H9 (cell line): Measurements from ENCODE around the gene SELPLG. TPM values are rescaled to one million over a fixed set of nuclear protein-coding genes. Genes with fewer than 3 reads are reported as not detected.

ENCODE experiments used
- DNase-seq: peaks from one replicate; pipeline ENCODE4 v3.0.0-alpha.2; 2017
- H2AFZ ChIP-seq: one replicate; pipeline ENCODE4 v1.6.1; 2013; ENCODE audit warnings: mild to moderate bottlenecking, low read length, control low read depth, moderate library complexity
- H2AK5ac ChIP-seq: 2 replicates; pipeline ENCODE4 v1.6.1; 2013; ENCODE audit warnings: low read length, control low read depth, mixed read lengths; ENCODE audit not compliant: insufficient read length
- H2BK120ac ChIP-seq: one replicate; pipeline ENCODE4 v1.6.1; 2013; ENCODE audit warnings: low read depth, mild to moderate bottlenecking, low read length, control low read depth, inconsistent platforms; ENCODE audit not compliant: poor library complexity, severe bottlenecking
- H2BK12ac ChIP-seq: 2 replicates; pipeline ENCODE4 v1.6.1; 2013; ENCODE audit warnings: low read length, control low read depth, mixed read lengths, low read depth; ENCODE audit not compliant: insufficient read length
- H2BK15ac ChIP-seq: 2 replicates; pipeline ENCODE4 v1.6.1; 2013; ENCODE audit warnings: low read depth, low read length, control low read depth
- H2BK20ac ChIP-seq: one replicate; pipeline ENCODE4 v1.6.1; 2013; ENCODE audit warnings: low read depth, mild to moderate bottlenecking, low read length, control low read depth, inconsistent platforms; ENCODE audit not compliant: poor library complexity, severe bottlenecking
- H2BK5ac ChIP-seq: 2 replicates; pipeline ENCODE4 v1.6.1; 2013; ENCODE audit warnings: low read length, control low read depth, mixed read lengths; ENCODE audit not compliant: insufficient read length
- H3K14ac ChIP-seq: 2 replicates; pipeline ENCODE4 v1.6.1; 2013; ENCODE audit warnings: low read length, control low read depth; ENCODE audit not compliant: insufficient read depth
- H3K18ac ChIP-seq: 2 replicates; pipeline ENCODE4 v1.6.1; 2013; ENCODE audit warnings: low read depth, mild to moderate bottlenecking, mixed read lengths, low read length, control low read depth; ENCODE audit not compliant: insufficient read length
- H3K23ac ChIP-seq: 2 replicates; pipeline ENCODE4 v1.6.1; 2013; ENCODE audit warnings: low read length, control low read depth, mixed read lengths, low read depth; ENCODE audit not compliant: insufficient read length
- H3K23me2 ChIP-seq: 2 replicates; pipeline ENCODE4 v1.6.1; 2013; ENCODE audit warnings: low read depth, mild to moderate bottlenecking, mixed read lengths, low read length, control low read depth; ENCODE audit not compliant: insufficient read length, poor library complexity, severe bottlenecking
- H3K27ac ChIP-seq: 2 replicates; pipeline ENCODE4 v1.5.1; 2013; ENCODE audit warnings: low read length, control low read depth, mixed read lengths, low read depth; ENCODE audit not compliant: insufficient read length
- H3K27me3 ChIP-seq: 2 replicates; pipeline ENCODE4 v1.6.1; 2013; ENCODE audit warnings: low read length, control low read depth, inconsistent platforms; ENCODE audit not compliant: insufficient read depth
- H3K4ac ChIP-seq: 2 replicates; pipeline ENCODE4 v1.6.1; 2013; ENCODE audit warnings: low read depth, mild to moderate bottlenecking, control low read depth, inconsistent platforms, low read length, moderate library complexity
- H3K4me1 ChIP-seq: 2 replicates; pipeline ENCODE4 v1.6.1; 2013; ENCODE audit warnings: low read length, control low read depth, inconsistent platforms; ENCODE audit not compliant: insufficient read depth
- H3K4me2 ChIP-seq: 2 replicates; pipeline ENCODE4 v1.6.1; 2013; ENCODE audit warnings: low read length, control low read depth, mixed read lengths; ENCODE audit not compliant: insufficient read length, insufficient read depth
- H3K56ac ChIP-seq: 2 replicates; pipeline ENCODE4 v1.6.1; 2013; ENCODE audit warnings: low read depth, mild to moderate bottlenecking, mixed read lengths, low read length, control low read depth; ENCODE audit not compliant: insufficient read length
- H3K79me1 ChIP-seq: 2 replicates; pipeline ENCODE4 v1.6.1; 2013; ENCODE audit warnings: low read depth, mild to moderate bottlenecking, moderate library complexity, low read length, control low read depth, inconsistent platforms; ENCODE audit not compliant: insufficient read depth, poor library complexity, severe bottlenecking
- H3K79me2 ChIP-seq: 2 replicates; pipeline ENCODE4 v1.6.1; 2013; ENCODE audit warnings: low read length, control low read depth, inconsistent platforms; ENCODE audit not compliant: insufficient read depth
- H3K9ac ChIP-seq: 2 replicates; pipeline ENCODE4 v1.6.1; 2013; ENCODE audit warnings: low read length, control low read depth, mixed read lengths; ENCODE audit not compliant: insufficient read length; ENCODE audit errors: extremely low read depth
- H3K9me3 ChIP-seq: one replicate; pipeline ENCODE4 v1.6.1; 2013; ENCODE audit warnings: low read depth, low read length, inconsistent platforms; ENCODE audit not compliant: control insufficient read depth
- H3T11ph ChIP-seq: one replicate; pipeline ENCODE4 v1.6.1; 2013; ENCODE audit warnings: mild to moderate bottlenecking, low read length, control low read depth, inconsistent platforms
- H4K20me1 ChIP-seq: one replicate; pipeline ENCODE4 v1.6.1; 2013; ENCODE audit not compliant: control insufficient read depth, insufficient read length, insufficient read depth
- H4K5ac ChIP-seq: 2 replicates; pipeline ENCODE4 v1.6.1; 2013; ENCODE audit warnings: low read depth, mild to moderate bottlenecking, mixed read lengths, low read length, control low read depth; ENCODE audit not compliant: insufficient read length
- H4K8ac ChIP-seq: replicated peaks from 2 replicates; pipeline ENCODE4 v1.6.1; 2013; ENCODE audit warnings: low read length, control low read depth, mixed read lengths, low read depth; ENCODE audit not compliant: insufficient read length
- H4K91ac ChIP-seq: 2 replicates; pipeline ENCODE4 v1.6.1; 2013; ENCODE audit warnings: low read depth, mild to moderate bottlenecking, moderate library complexity, mixed read lengths, low read length, control low read depth; ENCODE audit not compliant: insufficient read length
- H3K27ac Mint-ChIP-seq, 3 experiments: 2 replicates in 2 of 3; 3 replicates in 1 of 3; pipeline ENCODE4 v1.8.0; 2020 to 2021; ENCODE audit warnings: mixed read lengths in 3 of 3, mild to moderate bottlenecking in 1 of 3, moderate library complexity in 1 of 3
- H3K27me3 Mint-ChIP-seq: 2 replicates; pipeline ENCODE4 v1.8.0; 2021; ENCODE audit warnings: low read depth, mild to moderate bottlenecking, moderate library complexity, mixed read lengths
- H3K36me3 Mint-ChIP-seq, 3 experiments: 2 replicates in 2 of 3; 3 replicates in 1 of 3; pipeline ENCODE4 v1.8.0; 2020 to 2021; ENCODE audit warnings: low read depth in 3 of 3, mixed read lengths in 3 of 3; ENCODE audit not compliant: insufficient read depth in 1 of 3
- H3K4me1 Mint-ChIP-seq, 2 experiments: 2 replicates each; pipeline ENCODE4 v1.8.0; 2020; ENCODE audit warnings: mixed read lengths in 2 of 2
- H3K4me3 Mint-ChIP-seq, 2 experiments: 2 replicates in 1 of 2; 3 replicates in 1 of 2; pipeline ENCODE4 v1.8.0; 2020 to 2021; ENCODE audit warnings: mild to moderate bottlenecking in 2 of 2, mixed read lengths in 2 of 2, moderate library complexity in 1 of 2
- H3K9me3 Mint-ChIP-seq, 2 experiments: 2 replicates in 1 of 2; 3 replicates in 1 of 2; pipeline ENCODE4 v1.8.0; 2020; ENCODE audit warnings: mild to moderate bottlenecking in 2 of 2, mixed read lengths in 2 of 2, moderate library complexity in 1 of 2
- WGBS: extraction: QIAGEN DNeasy Blood & Tissue Kit; methylation state at CpG from one replicate; pipeline ENCODE4 v1.1.7; 2013; ENCODE audit warnings: missing lambda C conversion rate, low lambda C conversion rate, mixed read lengths; ENCODE audit not compliant: insufficient read length; ENCODE audit errors: extremely low coverage; 5-methylcytosine and 5-hydroxymethylcytosine counted together
- total RNA-seq: library from RNA; stranded (reverse); gene quantifications from 2 replicates; pipeline ENCODE4 v1.2.1, GENCODE V29; 2021
- TF ChIP-seq, protein P1 (sequence below): fragments of 200-600 bp; sonication (generic); conservative IDR thresholded peaks from 3 replicates; pipeline ENCODE4 v1.8.0; 2021; ENCODE audit warnings: antibody characterized with exemption, mild to moderate bottlenecking

SELPLG gene
- total RNA-seq, 1 experiment from 2014 or later = 0.15 TPM

- no peak overlapping the region for H2BK5ac ChIP-seq
- peaks cover 2% of the 10 kb centered on the region; the same call in 1 of the 2 replicates for H3K4me1 ChIP-seq
- no peak overlapping the region for H4K91ac ChIP-seq
- no peak overlapping the region for H2AFZ ChIP-seq
- no peaks in the 10 kb centered on the region for H4K20me1 ChIP-seq
- H3K79me1 ChIP-seq = peaks cover 6% of the 10 kb centered on the region
- no peak overlapping the region for H2BK120ac ChIP-seq
- no peak overlapping the region for H3K27ac Mint-ChIP-seq
- H3K4me2 ChIP-seq = no peak overlapping the region
- no CpG with 5 or more reads among the region's 1 CpG for WGBS
- no peaks in the 10 kb centered on the region for H3K27me3 ChIP-seq
- peaks cover 3 to 22% (median 4%) of the 10 kb centered on the region in 3 experiments; a peak in 6 of 7 replicates for H3K36me3 Mint-ChIP-seq
- H3K9me3 ChIP-seq = no peaks in the 10 kb centered on the region
- H3K27me3 Mint-ChIP-seq = no peaks in the 10 kb centered on the region
- H3K9me3 Mint-ChIP-seq = no peaks in the 10 kb centered on the region
- H4K8ac ChIP-seq = no peak overlapping the region
- H2BK12ac ChIP-seq = no peak overlapping the region
- no peak overlapping the region for H2BK15ac ChIP-seq
- H3K18ac ChIP-seq = no peak overlapping the region
- H3K4me1 Mint-ChIP-seq = peaks cover 7% of the 10 kb centered on the region in 2 experiments
- TF ChIP-seq, protein P1, sequence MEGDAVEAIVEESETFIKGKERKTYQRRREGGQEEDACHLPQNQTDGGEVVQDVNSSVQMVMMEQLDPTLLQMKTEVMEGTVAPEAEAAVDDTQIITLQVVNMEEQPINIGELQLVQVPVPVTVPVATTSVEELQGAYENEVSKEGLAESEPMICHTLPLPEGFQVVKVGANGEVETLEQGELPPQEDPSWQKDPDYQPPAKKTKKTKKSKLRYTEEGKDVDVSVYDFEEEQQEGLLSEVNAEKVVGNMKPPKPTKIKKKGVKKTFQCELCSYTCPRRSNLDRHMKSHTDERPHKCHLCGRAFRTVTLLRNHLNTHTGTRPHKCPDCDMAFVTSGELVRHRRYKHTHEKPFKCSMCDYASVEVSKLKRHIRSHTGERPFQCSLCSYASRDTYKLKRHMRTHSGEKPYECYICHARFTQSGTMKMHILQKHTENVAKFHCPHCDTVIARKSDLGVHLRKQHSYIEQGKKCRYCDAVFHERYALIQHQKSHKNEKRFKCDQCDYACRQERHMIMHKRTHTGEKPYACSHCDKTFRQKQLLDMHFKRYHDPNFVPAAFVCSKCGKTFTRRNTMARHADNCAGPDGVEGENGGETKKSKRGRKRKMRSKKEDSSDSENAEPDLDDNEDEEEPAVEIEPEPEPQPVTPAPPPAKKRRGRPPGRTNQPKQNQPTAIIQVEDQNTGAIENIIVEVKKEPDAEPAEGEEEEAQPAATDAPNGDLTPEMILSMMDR = no peak
- H3T11ph ChIP-seq = no peak overlapping the region
- H3K4me3 Mint-ChIP-seq = no peak overlapping the region
- no peak overlapping the region for H2BK20ac ChIP-seq
- no peak overlapping the region for H3K56ac ChIP-seq
- no peak overlapping the region for H2AK5ac ChIP-seq
- no peak overlapping the region for H3K4ac ChIP-seq
- no peak overlapping the region for H3K23ac ChIP-seq
- no peak for DNase-seq
- H3K9ac ChIP-seq = no peak overlapping the region
- H3K27ac ChIP-seq = no peak overlapping the region
- H3K23me2 ChIP-seq = no peaks in the 10 kb centered on the region
- no peak overlapping the region for H4K5ac ChIP-seq
- H3K14ac ChIP-seq = no peak overlapping the region
- no peaks in the 10 kb centered on the region for H3K79me2 ChIP-seq
Observed at GRCh38 chr12:108679106-108679681, 45.5 kb upstream of the SELPLG start.
